HG03354 (cell line): Measurements from ENCODE around the gene IBTK.
"Not testable (repeated sequence)": the region's sequence is repeated elsewhere in the genome, so short reads cannot be mapped to it uniquely, and the experiment has no call there.

Source experiments
- ATAC-seq: cut with Tn5 transposase; IDR thresholded peaks from one replicate; pipeline ENCODE4 v1.9.1; 2021; ENCODE audit warnings: mild to moderate bottlenecking; ENCODE audit not compliant: unreplicated experiment, poor library complexity, severe bottlenecking

The IBTK gene

GRCh38 chr6:82247505-82248272 lies at the start of gene IBTK:
Gene IBTK, minus strand, starts transcription at chr6:82247744. Its CDS starts 7,258 bp downstream, at chr6:82240486.
- ATAC-seq: peak; percentile 89

- ATAC-seq: no peak
Observed at GRCh38 chr6:82283771-82284410, 36.3 kb upstream of the IBTK start.

GRCh38 chr6:82281550-82281949 lies 34.0 kb upstream of the IBTK start:
- ATAC-seq: not testable (repeated sequence)

- ATAC-seq: no peak
Observed at GRCh38 chr6:82277686-82278085, 30.1 kb upstream of the IBTK start.

- ATAC-seq: no peak
Observed at GRCh38 chr6:82275686-82276085, 28.1 kb upstream of the IBTK start.

GRCh38 chr6:82273295-82273694 lies 25.8 kb upstream of the IBTK start:
- ATAC-seq: no peak

GRCh38 chr6:82270881-82271635 lies 23.5 kb upstream of the IBTK start:
- ATAC-seq: peak; percentile 74

GRCh38 chr6:82268301-82268846 lies 20.8 kb upstream of the IBTK start:
- ATAC-seq: no peak

GRCh38 chr6:82264824-82265223 lies 17.3 kb upstream of the IBTK start:
- ATAC-seq: peak; percentile 57

- no peak for ATAC-seq
Observed at GRCh38 chr6:82264321-82264720, 16.8 kb upstream of the IBTK start.

- ATAC-seq: no peak
Observed at GRCh38 chr6:82263916-82264315, 16.4 kb upstream of the IBTK start.

GRCh38 chr6:82260997-82261732 lies 13.6 kb upstream of the IBTK start:
- ATAC-seq: no peak

- ATAC-seq: no peak
Observed at GRCh38 chr6:82259389-82259788, 11.8 kb upstream of the IBTK start.

- ATAC-seq: no peak
Observed at GRCh38 chr6:82257088-82257774, 9.7 kb upstream of the IBTK start.

- ATAC-seq: not testable (repeated sequence)
Observed at GRCh38 chr6:82254722-82255121, 7.2 kb upstream of the IBTK start.

- no peak for ATAC-seq
Observed at GRCh38 chr6:82251942-82252341, 4.4 kb upstream of the IBTK start.

GRCh38 chr6:82249381-82250253 lies 2.1 kb upstream of the IBTK start:
- ATAC-seq: no peak

GRCh38 chr6:82248273-82248735 lies 760 bp upstream of the IBTK start:
- peak; percentile 65 for ATAC-seq
